UCSD-AML1 (cell line): ENCODE measurements around the gene C12orf57.

ENCODE experiments used
- DNase-seq: peaks from one replicate; lab custom pipeline; 2025; ENCODE audit not compliant: unreplicated experiment; lab: John Stamatoyannopoulos, UW

The C12orf57 gene

DNA sequence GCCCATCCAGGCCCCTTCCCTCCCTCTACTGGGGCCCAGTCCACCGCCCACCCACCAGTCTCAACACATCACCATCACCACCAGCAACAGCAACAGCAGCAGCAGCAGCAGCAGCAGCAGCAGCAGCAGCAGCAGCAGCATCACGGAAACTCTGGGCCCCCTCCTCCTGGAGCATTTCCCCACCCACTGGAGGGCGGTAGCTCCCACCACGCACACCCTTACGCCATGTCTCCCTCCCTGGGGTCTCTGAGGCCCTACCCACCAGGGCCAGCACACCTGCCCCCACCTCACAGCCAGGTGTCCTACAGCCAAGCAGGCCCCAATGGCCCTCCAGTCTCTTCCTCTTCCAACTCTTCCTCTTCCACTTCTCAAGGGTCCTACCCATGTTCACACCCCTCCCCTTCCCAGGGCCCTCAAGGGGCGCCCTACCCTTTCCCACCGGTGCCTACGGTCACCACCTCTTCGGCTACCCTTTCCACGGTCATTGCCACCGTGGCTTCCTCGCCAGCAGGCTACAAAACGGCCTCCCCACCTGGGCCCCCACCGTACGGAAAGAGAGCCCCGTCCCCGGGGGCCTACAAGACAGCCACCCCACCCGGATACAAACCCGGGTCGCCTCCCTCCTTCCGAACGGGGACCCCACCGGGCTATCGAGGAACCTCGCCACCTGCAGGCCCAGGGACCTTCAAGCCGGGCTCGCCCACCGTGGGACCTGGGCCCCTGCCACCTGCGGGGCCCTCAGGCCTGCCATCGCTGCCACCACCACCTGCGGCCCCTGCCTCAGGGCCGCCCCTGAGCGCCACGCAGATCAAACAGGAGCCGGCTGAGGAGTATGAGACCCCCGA, 7.0 kb upstream of the C12orf57 start:
- no peak for DNase-seq

DNA sequence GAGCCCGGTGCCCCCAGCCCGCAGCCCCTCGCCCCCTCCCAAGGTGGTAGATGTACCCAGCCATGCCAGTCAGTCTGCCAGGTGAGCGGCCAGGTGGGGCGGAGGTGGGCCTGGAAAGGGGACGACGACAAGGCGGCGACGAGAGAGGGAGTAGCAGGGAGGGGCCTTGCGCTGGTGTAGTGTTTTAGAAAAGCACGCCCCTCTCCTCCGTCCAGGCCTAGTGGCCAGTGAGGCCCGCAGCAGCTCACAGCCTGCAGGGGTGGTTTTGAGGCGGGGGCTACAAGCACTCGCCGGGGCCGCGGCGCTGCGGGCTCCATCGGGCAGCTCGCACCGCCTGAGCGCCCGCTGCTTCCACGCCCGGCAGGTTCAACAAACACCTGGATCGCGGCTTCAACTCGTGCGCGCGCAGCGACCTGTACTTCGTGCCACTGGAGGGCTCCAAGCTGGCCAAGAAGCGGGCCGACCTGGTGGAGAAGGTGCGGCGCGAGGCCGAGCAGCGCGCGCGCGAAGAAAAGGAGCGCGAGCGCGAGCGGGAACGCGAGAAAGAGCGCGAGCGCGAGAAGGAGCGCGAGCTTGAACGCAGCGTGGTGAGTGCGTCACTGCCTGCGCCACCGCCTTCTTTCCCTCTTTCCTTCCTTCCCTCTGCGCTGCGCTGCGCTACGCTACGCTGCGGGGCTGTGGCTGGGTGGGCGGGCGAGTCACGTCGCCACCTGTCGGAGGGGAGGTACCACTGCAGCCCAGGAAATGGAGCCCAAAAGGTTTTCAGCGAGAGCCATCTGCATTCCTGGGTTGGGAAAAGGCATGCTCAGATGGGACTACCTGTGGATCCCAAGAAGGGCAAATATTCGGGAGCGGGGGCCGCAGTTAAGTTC, 6.1 kb upstream of the C12orf57 start:
- peak; percentile 93 for DNase-seq

DNA sequence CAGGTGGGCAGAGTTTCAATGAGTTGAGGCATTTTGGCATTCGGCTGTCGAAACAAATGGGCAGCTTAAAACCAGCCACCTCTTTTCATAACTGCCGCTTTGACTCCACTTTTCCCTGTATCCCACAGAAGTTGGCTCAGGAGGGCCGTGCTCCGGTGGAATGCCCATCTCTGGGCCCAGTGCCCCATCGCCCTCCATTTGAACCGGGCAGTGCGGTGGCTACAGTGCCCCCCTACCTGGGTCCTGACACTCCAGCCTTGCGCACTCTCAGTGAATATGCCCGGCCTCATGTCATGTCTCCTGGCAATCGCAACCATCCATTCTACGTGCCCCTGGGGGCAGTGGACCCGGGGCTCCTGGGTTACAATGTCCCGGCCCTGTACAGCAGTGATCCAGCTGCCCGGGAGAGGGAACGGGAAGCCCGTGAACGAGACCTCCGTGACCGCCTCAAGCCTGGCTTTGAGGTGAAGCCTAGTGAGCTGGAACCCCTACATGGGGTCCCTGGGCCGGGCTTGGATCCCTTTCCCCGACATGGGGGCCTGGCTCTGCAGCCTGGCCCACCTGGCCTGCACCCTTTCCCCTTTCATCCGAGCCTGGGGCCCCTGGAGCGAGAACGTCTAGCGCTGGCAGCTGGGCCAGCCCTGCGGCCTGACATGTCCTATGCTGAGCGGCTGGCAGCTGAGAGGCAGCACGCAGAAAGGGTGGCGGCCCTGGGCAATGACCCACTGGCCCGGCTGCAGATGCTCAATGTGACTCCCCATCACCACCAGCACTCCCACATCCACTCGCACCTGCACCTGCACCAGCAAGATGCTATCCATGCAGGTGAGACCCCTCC, 5.2 kb upstream of the C12orf57 start:
- DNase-seq, result no peak

DNA sequence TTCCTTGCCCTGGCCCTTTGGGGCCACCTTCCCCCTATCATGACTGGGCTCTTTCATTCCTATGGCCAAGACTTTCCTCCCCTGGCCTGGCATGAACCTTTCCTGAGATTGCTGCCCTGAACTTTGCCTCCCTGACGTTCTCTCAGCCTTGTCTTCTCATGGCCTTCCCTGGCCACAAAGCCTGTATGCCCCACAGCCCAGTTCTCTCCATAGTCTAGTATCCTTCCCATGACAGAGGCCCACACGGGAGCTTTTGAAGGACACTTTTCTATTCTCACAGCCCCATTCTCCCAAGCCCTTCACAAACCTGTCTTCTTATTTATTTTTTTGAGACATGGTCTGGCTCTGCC, 4.7 kb upstream of the C12orf57 start:
- DNase-seq, result no peak

DNA sequence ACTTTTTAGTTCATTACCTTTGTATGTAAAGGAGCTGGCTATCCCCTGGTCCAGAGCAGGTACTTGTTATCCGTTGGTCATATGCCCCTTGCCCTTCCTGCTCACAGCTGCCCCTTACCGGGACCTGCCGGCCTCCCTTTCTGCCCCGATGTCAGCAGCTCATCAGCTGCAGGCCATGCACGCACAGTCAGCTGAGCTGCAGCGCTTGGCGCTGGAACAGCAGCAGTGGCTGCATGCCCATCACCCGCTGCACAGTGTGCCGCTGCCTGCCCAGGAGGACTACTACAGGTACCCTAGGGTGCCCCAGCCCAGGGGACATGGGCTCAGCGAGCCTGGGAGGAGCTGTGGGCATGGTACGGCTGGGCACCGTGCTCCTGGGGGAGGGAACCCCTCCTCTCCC, 2.6 kb upstream of the C12orf57 start:
- no peak for DNase-seq

DNA sequence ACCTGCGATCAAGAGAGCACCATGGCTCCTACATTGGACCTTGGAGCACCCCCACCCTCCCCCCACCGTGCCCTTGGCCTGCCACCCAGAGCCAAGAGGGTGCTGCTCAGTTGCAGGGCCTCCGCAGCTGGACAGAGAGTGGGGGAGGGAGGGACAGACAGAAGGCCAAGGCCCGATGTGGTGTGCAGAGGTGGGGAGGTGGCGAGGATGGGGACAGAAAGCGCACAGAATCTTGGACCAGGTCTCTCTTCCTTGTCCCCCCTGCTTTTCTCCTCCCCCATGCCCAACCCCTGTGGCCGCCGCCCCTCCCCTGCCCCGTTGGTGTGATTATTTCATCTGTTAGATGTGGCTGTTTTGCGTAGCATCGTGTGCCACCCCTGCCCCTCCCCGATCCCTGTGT, 2.0 kb upstream of the C12orf57 start:
- no peak for DNase-seq

DNA sequence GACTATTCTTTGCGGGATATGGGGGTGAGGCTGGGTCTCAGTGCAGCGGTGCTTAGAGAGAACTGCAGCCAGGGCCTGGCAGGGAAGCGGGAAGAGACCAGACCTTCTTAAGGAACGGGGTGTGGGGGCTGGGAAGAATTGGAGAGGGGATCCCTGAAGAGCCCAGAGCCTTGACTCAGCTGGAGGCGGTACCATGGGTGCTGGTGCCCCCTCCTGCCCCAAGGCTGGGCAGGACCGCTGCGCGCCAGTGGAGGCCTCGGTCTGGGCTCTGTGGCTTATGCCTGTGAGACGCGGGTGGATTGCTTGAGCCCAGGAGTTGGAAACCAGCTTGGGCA, 1.5 kb upstream of the C12orf57 start:
- no peak for DNase-seq

DNA sequence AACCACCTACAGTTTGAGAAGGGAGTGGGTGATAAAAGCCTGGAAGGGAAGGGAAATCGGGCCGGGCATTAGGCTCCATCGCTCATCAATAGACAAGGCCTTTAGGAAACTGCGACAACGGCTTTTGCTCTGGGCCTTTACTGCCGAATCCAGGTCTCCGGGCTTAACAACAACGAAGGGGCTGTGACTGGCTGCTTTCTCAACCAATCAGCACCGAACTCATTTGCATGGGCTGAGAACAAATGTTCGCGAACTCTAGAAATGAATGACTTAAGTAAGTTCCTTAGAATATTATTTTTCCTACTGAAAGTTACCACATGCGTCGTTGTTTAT, 467 bp upstream of the C12orf57 start:
- peak; percentile 70 for DNase-seq

DNA sequence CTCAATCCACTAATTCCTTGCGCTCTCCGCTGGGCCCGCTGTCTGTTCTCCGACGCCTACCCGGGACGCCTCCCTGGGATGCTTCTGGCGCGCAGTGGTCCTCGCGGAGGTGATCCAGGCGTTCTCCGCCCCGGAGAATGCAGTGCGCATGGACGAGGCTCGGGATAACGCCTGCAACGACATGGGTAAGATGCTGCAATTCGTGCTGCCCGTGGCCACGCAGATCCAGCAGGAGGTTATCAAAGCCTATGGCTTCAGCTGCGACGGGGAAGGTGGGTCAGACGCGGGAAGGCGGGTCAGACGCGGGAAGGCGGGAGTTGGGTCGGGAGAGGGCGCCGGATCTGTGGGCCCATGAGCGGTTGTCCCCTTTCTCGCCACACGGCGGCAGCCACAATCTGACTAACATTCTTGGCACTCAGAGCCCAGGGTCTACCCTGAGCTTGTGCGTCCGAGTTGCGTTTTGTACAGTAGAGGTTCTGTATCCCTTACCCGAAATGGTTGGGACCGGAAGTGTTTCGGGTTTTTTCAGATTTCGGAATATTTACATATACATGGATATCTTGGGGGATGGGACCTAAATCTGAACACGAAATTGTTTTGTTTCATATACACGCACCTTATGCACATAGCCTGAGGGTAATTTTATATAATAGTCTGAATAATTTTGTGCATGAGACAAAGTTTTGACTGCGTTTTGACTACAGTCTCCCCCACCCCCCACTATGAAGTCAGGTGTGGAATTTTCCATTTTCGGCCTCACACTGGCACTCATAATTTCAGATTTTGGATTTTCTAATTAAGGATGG, 762 bp downstream of the C12orf57 start:
- DNase-seq, result peak; percentile 91

DNA sequence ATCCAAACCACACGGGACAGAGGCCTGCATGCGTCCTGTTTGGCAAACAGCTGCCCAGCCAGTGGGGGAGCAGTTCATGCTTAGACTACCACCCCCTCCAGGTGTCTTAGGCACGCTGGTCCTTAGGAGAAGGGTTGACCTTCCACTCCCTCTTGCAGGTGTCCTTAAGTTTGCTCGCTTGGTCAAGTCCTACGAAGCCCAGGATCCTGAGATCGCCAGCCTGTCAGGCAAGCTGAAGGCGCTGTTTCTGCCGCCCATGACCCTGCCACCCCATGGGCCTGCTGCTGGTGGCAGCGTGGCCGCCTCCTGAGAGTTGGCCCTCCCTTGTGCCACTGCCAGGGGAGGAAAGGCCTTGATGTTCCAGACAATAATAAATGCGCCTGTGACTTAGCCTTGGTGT, 1.8 kb downstream of the C12orf57 start:
- no peak for DNase-seq

DNA sequence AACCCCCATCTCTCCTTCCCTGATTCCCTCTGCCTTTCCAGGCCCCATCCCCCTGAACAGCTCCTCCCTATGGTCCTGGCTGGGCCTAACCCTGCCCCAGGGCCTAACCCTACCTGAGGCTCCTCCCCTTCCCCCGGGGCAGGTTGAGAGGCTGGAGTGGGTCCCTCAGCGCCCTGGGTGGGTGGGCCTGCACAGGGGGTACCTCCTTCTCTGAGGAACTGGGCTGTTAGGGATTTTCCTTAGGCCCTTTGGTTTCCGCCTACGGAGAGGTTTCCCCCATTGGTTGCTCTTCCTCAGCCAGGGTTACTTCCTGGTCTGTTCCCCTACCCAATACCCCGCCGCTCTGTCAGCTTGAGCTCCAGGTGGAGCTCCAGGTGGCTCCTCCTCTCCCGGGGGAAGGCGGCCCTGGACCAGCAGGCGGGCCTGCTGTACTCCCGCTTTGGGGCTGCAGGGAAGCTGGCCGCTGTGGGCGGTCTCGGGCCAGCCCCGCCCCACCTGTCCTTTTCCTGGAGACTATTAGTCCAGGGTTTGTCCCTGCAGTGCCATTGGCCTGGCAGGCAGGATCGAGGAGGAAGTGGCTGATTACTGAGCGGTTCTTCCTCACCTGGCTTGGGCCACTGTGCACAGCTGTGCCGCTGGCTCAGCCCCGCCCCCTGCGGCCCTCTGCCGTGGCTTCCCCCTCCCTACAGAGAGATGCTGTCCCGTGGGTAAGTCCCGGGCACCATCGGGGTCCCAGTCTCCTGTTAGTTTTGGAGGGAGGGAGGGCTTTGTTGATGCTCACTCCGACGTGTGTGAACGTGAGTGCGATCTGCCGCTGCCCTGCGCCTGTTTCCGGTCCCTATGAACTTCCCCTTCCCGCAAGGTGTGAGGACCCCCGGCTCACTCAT, 2.5 kb downstream of the C12orf57 start:
- no peak for DNase-seq

DNA sequence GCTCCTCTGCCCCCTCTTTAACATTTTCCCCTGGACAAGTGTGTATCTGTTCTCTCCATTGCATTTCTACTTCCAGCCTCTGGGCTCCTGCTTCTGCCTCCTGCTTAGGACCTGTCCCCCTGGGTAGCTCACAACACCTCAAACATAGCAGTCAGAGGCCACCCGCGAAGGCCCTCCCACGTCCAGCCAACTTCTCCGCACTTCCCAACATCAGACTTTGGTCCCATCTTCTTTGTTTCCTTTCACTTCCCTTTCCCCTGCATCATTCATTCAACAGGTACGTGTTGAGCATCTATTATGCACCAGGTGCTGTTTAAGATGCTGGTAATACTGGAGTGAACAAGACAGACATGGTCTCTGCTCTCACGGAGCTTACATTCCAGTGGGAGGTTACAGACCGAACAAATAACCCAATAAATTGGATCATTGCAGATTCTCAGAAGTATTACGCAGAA, 3.1 kb downstream of the C12orf57 start:
- no peak for DNase-seq

DNA sequence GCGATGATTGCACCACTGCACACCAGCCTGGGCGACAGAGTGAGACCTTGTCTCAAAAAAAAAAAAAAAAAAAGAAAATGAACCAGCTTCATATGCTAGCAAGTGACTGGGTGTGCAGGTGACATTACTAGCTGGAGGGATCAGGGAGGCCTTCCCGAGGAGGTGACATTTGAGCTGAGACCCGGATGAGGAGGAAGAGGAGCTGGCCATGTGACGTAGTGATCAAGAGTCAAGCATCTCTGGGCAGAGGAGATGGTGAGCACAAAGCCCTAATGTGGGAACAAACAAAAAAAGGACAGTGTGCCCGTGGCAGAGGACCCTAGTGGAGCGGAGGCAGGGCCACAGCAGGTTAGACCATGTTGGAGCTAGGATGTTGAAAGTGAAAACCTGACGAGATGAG, 3.8 kb downstream of the C12orf57 start:
- no peak for DNase-seq

DNA sequence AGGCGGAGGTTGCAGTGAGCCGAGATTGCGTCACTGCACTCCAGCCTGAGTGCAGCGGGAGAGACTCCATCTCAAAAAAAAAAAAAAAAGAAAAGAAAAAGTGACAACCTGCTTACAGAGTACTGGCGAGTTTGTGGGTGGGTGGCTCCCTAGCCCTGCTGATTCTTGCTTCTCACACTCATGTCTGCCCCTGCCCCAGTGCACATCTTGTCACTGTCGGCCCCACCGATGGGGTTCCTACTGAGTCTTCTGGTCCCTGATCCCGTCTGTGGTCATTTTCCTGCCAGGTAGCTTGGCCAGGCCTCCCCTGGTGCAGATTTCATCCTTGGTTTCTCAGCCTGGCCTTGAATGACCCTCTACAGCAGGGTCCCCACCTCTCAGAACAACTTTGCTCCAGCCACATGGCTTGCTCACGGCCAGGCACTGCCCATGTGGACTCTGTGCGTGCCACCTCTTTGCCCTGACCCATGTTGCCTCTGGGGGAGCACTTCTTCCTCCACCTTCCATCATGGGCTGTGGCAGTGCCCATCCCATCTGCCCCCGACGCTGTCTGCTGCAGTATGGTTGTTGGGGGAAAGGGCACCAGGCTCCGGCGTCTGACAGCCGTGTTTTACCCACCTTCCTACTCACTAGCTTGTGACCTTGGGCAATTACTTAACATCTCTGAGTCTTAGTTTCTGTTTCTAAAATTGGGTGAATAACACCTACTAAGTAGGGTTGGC, 5.2 kb downstream of the C12orf57 start:
- peak; percentile 34 for DNase-seq

DNA sequence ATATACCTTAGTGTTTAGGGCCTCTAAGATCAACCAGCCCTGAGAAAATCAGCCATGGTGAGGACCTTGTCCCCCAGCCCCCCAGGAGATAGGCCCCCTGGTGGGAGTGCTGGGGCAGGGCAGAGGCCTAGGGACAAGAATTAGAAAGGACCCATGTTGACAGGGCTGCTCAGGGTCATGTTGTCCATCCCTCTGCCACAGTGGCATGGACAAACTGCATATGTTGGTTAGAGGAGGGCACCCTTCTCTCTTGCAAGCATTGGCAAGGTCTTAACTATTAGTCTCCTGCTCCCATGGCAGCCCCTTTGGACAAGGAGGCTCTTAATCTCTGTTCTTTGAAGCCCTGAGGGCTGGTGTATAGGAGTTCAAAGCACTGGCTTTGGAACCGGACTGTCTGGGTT, 6.6 kb downstream of the C12orf57 start:
- peak; percentile 49 for DNase-seq

DNA sequence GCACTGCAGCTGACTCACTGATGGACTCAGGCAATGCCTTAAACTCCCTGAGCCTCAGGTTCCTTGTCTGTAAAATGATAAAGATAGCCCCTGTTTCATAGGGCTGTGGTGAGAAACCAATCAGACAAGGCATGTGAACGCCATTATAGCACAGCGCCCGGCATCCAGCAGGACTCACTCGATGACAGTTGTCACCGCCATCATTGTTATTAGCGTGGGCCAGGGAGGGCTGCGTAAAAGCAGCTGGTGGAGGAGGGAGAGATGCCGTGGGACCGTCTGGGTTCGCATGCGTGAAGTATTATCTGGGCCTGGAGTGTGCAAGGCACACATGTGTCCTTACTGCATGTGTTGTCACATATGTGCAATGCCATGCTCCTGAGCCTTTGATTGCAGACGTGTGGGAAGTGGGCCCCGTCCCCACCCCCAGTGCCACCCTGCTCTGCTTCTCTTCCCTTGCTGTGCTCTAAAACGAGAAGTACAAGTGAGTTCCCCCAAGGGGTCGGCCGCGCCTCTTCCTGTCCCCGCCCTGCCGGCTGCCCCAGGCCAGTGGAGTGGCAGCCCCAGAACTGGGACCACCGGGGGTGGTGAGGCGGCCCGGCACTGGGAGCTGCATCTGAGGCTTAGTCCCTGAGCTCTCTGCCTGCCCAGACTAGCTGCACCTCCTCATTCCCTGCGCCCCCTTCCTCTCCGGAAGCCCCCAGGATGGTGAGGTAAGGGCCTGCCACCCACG, 7.2 kb downstream of the C12orf57 start, which contains the start of gene PTPN6:
PTPN6 (plus strand) TSS at position 546 of the 730 bp plus-strand sequence; CDS start at position 703, 157 bp downstream.
- peak; percentile 86 for DNase-seq

DNA sequence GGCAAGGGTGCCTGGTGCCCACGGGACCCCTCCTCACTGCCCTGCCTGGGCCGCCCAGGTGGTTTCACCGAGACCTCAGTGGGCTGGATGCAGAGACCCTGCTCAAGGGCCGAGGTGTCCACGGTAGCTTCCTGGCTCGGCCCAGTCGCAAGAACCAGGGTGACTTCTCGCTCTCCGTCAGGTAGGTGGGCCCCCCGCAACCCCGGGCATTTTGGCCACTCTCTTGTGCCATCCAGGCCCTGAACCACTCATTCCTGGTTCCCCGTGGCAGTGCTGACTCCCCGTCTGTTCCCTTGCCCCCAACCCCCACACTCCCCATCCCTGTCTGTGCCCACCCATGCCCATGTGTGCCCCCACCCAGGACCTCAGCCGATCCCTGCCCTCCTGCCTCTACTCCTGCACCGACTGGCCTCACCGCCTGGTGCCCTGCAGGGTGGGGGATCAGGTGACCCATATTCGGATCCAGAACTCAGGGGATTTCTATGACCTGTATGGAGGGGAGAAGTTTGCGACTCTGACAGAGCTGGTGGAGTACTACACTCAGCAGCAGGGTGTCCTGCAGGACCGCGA, 7.8 kb downstream of the C12orf57 start:
- DNase-seq, result no peak
